G401.6 (cell line): Measurements from ENCODE around the gene OGT.

Experiments used
- FAIRE-seq: peaks from 2 replicates; lab custom pipeline; 2012; peaks lifted over from hg19 to GRCh38; lab: Jason Lieb, UNC

Gene OGT

GRCh38 chrX:71622576-71623450 is 89.9 kb downstream of the OGT start:
- FAIRE-seq = no peak

GRCh38 chrX:71623714-71624113 is 90.8 kb downstream of the OGT start:
- no peak for FAIRE-seq

DNA sequence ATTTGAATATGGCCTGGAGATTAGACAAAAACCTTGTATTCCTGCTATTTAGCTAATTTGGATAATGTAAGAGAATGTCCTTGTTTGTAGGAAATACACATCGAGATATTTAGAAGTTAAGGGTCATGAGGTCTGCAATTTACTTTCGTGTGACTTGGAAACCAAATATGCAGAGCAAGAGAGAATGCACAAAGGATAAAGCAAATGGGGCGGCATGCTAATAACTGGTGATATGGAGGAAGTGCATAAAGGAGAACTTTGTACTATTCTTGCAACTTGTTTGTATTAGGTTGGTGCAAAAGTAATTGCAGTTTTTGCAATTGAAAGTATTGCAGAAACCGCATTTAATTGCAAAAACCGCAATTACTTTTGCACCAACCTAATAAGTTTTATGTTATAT is 92.6 kb downstream of the OGT start:
- no peak for FAIRE-seq
